Stimulated activated CD4-positive, alpha-beta T cell treated with anti-CD3 and anti-CD28 coated beads, Interleukin-4, amount 100 ng/mL, for 1 hour (primary cell): ENCODE measurements around the gene NUFIP2.
"Not testable (repeated sequence)": the region's sequence is repeated elsewhere in the genome, so short reads cannot be mapped to it uniquely, and the experiment has no call there.

ENCODE experiments used
- DNase-seq: peaks from one replicate; pipeline ENCODE4 v3.0.0-alpha.2; 2020

Gene NUFIP2

DNA sequence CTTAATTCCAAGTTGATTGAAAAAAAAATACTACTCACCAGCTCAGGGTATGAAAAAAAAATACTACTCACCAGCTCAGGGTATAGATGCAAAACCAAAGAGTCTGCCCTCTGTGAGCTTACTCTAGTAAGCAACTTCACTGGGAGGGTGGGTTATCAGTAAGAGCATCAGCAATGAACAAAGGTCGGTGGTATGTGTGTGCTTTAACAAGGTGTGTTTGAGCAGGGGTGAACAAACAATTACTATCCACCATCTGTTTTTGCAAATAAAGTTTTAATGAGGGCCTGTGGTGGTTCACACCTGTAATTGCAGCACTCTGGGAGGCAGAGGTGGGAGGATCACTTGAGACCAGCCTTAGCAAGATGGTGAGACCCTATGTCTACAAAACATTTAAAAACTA, 20.0 kb downstream of the NUFIP2 start:
- DNase-seq: no peak

DNA sequence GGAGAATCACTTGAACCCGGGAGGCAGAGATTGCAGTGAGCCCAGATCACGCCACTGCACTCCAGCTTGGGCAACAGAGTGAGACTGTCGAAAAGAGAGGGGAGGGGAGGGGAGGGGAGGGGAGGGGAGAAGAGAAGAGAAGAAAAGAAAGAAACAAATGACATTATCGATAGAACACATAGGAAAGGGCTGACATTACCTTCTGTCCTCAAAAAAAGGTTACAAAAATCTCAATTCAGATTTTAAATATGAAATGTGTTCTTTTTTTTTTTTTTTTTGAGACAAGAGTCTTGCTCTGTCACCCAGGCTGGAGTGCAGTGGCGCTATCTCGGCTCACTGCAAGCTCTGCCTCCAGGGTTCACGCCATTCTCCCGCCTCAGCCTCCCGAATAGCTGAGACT, 22.0 kb downstream of the NUFIP2 start:
- DNase-seq: not testable (repeated sequence)

DNA sequence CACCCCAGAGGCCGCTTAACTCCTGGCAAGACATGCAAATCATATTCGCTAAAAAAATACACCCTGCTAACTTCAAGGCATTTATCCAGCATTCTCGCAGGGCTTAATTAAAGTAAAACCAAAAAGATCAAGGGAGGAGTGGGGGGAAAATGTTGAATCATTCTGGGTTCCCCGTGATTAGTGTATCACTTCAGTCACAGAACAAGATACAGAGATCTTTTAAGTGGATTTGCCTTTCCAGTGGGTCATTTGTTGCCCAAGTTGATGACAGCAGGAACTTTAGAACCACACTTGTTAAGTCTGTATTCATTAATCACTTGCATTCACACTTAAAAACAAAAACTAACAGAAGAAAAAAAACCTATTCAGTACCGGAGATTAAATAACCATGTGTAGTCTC, 30.0 kb downstream of the NUFIP2 start:
- DNase-seq: no peak

DNA sequence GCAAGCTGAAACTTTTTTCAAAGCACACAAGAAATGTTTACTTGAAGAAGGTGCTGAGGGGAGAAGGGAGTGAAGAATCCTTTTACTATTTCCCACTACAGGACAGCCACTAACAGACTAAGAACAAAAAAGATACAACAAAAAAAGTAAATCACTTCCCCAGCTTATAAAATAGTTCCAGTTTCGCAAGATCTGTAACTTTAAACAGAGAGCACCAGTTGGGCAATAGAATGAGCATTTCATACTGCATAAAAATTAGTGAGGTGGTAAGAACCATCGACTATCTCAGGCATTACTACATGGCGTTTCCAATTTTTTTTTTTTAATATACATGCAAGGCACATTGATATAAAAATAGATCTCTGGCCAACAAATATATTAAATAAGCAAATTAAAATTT, 36.2 kb downstream of the NUFIP2 start:
- DNase-seq: no peak

DNA sequence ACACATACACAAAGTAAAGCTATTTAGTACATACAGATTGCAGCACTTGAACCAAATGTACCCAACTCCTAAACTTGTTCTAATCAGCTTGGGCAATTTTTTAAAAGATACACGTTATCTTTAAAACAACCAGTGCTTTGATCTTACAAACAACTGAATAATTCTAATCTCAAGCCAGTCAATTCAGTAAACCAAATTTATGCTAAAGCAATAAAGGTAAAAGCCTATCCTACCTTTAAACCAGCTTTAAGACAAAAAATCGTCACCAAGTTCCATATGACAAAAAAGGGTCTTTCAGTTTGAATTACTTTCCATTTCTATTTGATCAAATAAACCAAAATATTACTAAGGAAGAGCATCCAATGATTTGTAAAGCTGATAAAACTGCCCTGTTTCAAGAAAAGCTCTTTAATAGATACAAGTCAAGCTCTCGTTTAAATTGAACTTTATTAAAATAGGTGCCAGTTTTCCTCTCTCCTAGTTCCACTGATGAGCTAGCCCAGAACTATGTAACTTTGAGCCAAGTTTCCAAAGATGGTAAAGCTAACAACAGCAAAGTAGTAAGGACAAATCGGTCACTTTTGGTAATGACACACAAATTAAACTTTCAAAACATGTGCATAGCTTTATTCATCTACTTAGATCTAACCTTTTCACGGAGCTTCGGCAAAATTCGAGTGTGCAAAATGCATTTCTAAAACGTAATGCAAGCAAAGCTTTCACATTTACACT, 37.0 kb downstream of the NUFIP2 start:
- no peak for DNase-seq

DNA sequence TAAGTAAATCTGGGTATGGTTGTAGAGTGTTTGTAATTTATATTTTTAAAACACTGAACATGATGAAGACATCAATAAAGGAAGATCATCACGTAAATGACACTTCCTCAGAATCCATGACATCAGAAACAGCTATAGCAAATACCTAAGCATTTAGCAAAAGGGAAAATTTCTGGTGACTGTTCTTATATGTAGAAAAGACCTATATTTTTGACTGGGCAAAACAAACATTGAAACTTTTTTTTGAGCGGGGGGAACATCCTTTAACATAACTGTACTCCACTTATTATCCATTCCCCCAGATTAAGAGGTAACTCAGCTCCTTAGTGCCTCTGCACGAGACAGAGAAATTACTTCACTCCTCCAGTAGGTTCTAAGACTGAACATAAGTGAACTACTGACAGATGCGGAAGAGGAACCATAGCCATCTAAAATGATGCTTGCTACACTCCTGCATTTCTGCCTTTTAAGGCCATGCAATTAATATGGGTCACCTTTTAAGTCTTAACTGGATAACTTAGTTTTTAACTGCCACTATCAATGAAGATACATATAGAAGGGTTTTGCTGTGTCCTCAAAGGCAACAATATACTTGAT, 37.9 kb downstream of the NUFIP2 start:
- DNase-seq: no peak

DNA sequence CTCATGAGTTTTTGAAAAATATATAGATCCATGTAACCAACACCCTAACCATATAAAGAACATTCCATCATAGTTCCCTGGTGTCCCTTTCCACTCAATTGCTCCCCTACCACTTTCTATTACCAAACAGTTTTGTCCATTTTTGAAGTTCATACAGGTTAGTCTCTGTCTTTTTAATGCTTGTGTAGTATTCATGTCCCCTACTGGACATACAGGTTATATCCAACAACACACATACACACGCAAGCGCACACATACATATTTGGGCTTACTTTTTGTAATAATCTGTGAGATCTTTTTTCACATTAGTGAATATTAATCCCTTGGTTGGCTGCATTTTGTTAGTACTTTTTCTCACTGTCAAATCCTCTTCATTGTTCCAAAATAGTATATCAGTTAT, 40.9 kb downstream of the NUFIP2 start:
- DNase-seq: no peak

DNA sequence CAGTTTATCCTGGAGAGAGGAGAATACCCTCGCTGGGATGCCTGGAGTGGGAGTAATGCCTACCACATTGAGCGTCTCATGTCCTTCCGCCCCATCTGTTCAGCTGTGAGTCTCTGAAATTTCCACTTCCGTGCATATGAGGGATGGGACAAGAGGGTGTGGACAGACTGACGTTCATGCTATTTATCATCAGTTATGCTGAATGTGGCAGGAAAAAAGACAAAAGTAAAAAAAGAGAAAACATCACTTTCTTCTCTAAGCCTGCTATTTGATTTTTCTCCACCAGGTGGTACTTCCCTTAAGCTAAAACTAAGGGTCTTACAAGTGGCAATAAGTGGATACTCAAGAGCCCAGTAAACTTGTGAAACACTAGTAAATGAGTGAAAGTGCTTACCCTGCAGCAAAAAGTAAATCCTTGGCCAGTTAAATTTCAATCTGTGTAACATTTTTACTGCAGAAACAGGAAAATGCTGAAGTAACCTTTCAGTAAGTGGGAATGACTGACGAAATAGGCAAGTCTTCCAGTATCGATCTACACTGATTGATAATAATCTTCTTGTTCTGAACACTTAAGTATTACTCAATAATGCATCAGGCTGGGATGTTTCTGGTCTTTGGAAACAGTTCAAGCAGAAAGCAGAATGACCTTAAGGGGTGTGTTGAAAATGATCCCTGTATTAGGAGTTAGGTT, 41.7 kb downstream of the NUFIP2 start:
- DNase-seq: no peak

DNA sequence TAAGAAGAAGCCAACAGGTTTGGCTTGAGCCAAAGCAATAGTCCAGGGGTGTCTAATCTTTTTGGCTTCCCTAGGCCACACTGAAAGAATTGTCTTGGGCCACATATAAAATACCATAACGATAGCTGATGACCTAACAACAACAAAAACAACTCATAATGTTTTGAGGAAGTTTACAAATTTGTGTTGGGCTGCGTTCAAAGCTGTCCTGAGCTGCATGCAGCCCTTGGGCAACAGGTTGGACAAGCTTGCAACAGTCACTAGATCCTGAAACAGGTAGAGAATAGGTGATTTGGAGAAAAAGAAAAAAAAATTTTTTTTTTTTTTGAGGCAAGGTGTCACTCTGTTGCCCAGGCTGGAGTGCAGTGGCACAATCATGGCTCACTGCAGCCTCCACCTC, 42.8 kb downstream of the NUFIP2 start:
- DNase-seq: no peak

DNA sequence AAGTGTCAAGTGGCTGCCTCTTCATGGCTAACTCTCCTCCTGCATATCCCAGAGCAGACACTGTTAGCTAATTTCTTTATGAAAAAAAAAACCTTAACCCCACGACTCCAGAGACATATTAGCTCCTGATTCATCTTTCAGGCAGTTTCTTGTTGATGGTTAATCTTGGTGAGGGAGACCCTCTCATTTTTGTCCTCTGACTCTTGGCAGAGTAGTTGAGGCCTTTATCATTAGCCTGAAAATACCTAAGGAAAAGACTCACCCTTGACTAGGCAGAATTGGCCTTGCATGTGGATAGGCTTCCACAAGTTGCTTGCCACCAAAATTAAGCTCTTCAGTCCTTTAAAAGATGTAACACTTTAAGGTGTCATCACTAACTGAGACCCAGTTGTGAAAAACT, 43.3 kb downstream of the NUFIP2 start:
- DNase-seq: no peak

DNA sequence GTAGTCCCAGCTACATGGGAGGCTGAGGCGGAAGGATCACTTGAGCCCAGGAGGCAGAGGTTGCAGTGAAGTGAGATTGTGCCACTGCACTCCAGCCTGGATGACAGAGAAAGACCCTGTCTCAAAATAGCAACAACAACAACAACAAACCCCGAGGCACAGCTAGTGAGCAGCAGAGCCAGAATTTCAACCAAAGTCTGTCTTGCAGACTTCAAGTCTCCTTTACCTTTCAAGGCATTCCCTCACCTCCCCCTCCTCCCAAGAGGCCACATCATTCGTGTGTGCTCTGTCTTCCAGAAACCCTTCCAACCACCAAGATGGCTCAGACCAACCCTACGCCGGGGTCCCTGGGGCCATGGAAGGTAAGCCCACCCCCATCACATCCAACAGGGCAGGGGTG, 45.1 kb downstream of the NUFIP2 start:
- DNase-seq: no peak

DNA sequence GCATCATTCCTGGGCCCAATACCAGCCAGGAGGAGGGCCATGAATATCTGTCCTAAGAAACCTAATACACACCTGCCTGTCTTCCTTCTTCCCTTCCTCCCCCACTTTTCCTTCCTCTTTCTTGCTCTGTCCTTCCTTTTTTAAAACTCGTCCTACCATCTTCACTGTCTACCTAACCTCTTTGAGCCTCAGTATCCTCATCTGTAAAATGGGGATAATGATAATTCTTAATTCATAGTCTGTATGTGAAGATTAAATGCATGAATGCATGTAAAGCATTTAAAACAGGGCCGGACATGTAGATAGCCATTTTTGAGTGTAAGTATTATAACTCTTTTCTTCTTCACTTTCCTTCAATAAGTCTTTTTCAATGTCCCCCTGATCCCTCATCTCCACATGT, 46.7 kb downstream of the NUFIP2 start:
- DNase-seq: no peak

DNA sequence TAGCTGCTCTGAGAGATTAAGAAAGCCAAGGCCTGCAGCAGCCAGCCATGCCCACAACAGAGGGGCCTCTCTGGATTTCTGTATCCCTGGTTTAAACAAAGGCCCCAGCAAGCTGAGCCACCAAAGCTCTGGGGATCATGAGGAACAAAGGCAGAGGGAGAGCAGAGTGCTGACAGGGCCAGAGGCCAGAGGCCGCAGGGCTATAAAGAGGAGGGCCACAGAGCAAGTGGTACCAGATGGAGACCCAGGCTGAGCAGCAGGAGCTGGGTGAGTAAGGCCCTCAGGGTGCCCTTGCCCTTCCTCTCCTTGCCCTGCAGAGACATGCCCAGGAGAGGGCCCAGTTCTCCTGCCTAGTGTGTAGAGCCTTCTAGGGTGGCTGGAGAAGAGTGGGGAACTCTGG, 47.3 kb downstream of the NUFIP2 start, which contains the start of gene CRYBA1:
Gene CRYBA1 (plus strand): TSS at position 232 of the 400 bp plus-strand sequence. CDS start 5 bp downstream, at position 237.
- DNase-seq: no peak

DNA sequence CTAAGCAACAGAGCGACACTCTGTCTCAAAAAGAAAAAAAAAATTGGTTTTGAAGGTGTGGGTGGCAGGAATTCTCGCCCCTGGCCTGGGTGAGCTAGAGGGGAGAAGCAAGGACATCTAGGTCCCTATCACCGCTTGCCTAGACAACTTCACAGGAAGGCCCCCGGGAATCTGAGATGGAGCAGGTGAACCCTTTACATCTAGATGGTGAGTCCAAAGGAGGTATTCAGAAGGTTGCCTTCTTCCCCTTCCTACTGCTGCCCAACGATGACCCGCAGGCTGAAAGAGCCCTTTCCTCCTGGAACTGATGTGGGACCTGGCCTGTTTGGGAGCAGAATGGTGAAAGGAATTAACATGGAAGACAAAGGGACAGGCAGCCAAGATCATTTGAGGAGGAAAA, 48.5 kb downstream of the NUFIP2 start:
- DNase-seq: no peak

DNA sequence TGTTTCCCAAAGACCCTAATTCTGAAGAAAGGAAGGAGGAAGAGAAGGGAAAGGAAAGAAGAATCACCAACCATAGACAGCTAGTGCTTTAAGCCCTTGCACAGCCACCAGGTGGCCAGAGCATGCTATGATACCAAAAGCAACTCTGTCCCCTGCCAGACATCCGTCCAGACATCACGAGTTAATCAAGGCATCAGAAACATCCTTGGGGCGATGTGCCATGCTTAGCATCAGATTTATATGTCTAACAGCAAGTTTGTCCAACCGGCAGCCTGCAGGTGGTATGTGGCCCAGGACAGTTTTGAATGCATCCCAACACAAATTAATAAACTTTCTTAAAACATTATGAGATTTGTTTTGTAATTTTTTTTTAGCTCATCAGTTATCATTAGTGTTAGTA, 50.2 kb downstream of the NUFIP2 start:
- no peak for DNase-seq

DNA sequence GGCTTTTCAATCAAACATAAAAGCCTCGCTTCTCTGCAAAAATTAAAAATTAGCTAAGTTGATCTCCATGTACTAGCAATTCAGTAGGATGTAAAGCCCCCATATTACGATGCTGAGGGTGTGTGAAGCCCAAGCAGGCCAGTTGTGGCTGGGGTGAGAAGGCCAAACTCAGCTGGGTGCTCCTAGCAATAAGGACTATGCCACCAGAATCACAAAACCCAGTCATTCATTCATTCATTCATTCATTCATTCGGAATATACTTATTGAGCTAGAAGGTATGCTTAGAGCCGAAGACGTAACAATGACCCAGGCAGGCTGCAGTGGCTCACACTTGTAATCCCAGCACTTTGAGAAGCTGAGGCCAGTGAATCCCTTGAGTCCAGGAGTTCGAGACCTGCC, 51.2 kb downstream of the NUFIP2 start:
- DNase-seq: no peak

DNA sequence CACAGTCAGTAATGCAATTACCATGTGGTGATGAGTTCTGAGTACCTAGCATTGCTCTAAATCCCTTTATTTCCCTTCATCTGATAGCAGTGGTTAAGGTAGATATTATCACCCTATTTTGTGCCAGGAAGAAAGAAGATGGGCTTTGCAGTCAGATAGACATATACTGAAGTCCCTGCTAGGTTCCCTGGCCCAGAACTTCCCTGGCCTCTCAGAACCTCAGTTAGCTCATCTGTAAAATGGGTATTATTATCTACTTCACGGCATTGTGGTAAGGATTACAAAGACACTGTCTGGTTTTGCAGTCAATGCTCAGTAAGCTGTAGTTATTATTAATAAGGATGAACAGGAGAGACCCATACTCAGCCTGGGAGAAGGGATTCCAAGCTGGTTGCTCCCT, 51.9 kb downstream of the NUFIP2 start:
- DNase-seq: no peak

DNA sequence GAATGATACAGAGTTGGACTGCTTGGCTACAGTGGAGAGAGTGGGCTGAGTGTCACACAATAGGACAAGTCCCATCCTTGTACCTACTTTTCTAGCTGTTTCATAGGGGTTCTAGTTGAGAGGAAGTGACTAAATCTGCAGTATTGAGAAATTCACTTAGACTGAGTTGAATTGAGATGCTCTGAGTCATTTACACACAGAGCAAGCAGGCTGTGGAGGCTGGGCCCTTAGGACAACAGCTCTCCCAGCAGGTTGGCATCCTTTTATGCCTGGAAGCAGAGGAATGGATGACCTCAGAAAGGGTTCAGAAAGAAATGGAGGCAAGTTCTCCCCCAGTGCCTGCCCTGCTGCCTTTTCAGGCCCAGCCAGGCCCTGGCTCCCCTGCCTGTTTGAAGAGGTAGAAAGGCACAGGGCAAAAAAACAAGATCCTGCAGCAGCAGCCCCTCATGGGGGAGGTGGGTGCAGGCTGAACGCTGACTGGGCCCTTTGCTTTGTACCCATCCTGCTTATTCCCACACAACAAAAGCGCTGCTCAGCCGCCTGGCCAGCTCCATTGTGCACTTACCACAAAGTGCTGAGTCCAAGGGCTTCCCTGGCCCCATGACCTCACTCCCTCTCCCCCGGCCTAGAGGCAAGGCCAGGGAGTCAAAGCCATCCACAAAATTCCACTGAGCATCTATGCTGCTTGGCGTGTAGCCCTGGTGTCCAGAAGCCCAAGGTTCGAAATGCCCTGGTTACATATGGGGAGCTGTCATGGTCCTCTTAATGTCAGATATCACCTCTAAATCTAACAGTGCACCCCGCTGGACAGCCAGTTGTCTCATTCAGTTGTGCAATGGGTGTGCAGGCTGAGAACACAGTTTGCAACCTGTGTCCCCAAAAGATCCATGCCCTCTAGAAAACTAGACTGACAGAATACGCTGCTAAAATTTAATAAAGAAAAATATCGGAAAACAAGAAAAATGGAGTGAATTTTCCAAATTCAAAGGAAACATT, 52.7 kb downstream of the NUFIP2 start:
- DNase-seq: no peak

DNA sequence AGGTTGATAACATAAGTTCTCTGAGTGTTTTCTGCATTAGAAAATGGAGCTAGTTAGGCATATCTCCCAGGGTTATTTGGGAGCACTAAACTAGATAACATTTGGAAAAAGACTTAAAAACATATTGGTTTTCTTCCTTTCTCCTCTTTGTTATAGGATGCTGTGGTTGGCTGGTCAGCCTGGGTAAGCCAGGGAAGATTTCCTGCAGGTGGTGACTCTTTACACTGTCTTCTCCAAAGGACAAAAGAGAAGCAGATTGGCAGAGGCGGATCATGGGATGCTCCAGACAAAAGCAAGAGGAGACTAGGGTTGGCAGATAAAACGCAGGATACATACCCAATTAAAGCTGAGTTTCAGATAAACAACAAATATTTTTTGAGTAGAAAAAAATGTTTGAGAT, 53.5 kb downstream of the NUFIP2 start:
- no peak for DNase-seq

DNA sequence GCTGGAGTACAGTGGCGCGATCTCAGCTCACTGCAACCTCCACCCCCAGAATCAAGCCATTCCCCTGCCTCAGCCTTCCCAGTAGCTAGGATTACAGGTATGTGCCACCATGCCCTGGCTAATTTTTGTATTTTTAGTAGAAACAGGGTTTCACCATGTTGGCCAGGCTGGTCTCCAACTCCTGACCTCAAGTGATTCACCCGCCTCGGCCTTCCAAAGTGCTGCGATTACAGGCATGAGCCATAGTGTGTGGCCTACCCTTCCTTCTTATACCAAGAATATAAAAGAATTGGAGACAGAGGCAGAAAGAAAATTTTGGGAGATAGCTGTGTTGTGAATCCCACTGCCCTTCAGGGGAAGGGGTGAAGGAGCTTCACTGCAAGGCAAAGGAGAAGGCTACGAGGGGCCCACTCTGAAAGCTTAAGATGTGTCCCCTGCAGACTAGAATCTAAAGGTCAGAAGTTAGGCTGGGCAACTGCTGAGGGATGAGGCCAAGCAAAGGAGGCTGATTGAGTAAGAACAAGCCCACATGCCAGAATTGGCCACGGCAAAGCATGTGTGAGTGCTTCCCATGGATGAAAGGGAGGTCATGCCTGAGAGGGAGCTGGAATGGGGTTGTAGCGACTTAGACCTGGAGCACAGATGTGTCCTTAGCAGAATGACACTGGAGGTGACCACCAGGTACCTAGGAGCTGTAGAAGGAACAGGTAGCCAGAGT, 55.7 kb downstream of the NUFIP2 start:
- DNase-seq: no peak

DNA sequence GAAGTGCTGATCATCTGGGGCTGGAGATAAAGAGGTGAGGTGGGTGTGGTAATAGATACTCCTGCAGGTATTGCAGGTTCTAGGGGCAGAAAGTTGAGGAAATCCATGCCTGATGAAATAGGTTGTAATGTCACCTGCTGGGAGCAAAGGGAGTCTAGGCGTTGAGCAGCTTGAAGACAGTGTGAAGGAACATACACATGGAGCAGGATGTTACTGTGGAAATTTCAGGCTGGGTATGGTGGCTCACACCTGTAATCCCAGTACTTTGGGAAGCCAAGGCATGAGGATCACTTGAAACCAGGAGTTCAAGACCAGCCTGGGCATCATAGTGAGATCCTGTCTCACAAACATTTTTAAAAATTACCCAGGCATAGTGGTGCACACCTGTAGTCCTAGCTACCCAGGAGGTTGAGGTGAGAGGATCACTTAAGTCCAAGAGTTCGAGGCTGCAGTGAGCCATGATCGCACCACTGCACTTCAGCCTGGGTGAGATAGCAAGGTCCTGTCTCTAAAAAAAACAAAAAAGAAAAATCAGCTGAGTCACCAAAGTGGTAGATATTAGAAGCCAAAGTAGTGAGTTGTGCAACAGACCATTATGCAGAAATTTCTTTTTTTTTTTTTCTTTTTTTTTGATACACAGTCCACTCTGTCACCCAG, 56.3 kb downstream of the NUFIP2 start:
- DNase-seq: no peak

DNA sequence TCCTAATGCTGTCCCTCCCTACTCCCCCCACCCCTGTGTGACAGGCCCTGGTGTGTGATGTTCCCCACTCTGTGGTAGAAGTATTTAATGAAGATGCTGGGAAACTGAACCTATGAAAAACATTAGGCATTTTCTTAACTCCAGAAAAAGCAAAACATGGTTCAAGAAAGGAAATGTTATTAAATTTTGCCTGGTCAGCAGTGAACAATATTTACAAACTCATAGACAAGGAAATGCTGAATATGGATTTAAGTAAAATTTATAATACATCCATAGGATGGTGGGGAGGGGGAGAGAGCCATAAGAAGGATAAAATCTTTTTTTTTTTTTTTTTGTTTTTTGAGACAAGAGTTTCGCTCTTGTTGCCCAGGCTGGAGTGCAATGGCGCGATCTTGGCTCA, 58.0 kb downstream of the NUFIP2 start:
- DNase-seq: no peak
